ENCODE data around the gene MRPL51. TPM values are rescaled to one million over a fixed set of nuclear protein-coding genes. Genes with fewer than 3 reads are reported as not detected.
A peak's percentile ranks its signal among the peaks of the same experiment; 100 is the strongest.
"Not testable (repeated sequence)": the region's sequence is repeated elsewhere in the genome, so short reads cannot be mapped to it uniquely, and the experiment has no call there.

The MRPL51 gene
- total RNA-seq, 1 donor from 2014 or later = 150 TPM

- DNase-seq (ENCODE audit: low spot score) = no peak
Observed at GRCh38 chr12:6489449-6489848, 3.6 kb downstream of the MRPL51 start.

DNA sequence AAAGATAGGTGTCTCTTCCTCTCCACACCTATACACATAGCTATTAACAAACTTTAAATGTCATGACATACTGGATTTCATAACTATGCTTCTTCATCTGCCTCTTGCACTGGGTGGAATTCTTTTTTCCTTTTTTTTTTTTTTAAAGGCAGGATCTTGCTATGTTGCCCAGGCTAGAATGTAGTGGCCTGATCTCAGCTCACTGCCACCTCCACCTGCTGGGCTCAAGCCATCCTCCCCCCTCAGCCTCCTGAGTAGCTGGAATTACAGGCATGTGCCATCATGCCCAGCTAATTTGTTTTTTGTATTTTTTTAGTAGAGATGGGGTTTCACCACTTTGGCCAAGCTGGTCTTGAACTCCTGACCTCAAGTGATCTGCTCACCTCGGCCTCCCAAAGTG lies 4.8 kb downstream of the MRPL51 start:
- DNase-seq (ENCODE audit: low spot score) = no peak

DNA sequence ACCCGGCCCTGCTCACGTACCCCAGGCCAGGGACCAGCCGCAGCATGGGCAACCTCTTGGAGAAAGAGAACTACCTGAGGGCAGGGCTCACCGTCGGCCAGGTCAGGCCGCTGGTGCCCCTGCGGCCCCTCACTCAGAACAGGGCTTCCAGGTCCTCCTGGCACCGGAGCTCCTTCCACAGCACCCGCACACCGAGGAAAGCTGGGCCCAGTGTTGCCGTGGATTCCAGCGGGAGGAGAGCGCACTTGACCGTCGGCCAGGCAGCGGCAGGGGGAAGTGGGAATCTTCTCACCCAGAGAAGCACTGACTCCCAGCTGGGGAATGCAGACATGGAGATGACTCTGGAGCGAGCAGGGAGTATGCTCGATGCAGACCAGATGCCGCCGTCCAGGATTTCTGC lies 14.6 kb downstream of the MRPL51 start:
- DNase-seq (ENCODE audit: low spot score) = no peak

DNA sequence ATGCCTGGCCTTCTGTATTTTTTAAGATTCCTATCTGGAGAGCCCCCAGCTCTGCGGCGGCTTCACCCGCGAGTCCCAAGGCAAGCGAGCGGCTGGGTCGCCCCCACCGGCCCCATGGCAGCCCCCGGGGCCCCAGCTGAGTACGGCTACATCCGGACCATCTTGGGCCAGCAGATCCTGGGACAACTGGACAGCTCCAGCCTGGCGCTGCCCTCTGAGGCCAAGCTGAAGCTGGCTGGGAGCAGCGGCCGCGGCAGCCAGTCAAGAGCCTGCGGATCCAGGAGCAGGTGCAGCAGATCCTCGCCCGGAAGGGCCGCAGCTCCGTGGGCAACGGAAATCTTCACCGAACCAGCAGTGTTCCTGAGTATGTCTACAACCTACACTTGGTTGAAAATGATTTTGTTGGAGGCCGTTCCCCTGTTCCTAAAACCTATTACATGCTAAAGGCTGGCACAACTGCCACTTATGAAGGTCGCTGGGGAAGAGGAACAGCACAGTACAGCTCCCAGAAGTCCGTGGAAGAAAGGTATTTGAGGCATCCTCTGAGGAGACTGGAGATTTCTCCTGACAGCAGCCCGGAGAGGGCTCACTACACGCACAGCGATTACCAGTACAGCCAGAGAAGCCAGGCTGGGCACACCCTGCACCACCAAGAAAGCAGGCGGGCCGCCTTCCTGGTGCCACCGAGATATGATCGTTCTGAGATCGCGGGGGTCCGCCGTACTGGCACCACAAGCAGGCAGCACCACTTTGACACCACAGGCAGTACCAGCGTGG lies 15.3 kb downstream of the MRPL51 start:
- DNase-seq (ENCODE audit: low spot score) = not testable (repeated sequence)

- DNase-seq (ENCODE audit: low spot score) = no peak
Observed at GRCh38 chr12:6476489-6476888, 16.6 kb downstream of the MRPL51 start.

DNA sequence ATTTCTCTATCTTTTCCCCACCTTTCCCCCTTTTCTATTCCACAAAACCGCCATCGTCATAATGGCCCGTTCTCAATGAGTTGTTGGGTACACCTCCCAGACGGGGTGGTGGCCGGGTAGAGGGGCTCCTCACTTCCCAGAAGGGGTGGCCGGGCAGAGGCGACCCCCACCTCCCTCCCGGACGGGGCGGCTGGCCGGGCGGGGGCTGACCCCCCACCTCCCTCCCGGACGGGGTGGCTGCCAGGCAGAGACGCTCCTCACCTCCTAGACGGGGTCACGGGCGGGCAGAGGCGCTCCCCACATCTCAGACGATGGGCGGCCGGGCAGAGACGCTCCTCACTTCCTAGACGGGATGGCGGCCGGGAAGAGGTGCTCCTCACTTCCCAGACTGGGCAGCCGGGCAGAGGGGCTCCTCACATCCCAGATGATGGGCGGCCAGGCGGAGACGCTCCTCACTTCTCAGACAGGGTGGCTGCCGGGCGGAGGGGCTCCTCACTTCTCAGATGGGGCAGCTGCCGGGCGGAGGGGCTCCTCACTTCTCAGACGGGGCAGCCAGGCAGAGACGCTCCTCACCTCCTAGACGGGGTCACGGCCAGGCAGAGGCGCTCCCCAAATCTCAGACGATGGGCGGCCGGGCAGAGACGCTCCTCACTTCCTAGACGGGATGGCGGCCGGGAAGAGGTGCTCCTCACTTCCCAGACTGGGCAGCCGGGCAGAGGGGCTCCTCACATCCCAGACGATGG lies 17.7 kb downstream of the MRPL51 start:
- not testable (repeated sequence) for DNase-seq (ENCODE audit: low spot score)

DNA sequence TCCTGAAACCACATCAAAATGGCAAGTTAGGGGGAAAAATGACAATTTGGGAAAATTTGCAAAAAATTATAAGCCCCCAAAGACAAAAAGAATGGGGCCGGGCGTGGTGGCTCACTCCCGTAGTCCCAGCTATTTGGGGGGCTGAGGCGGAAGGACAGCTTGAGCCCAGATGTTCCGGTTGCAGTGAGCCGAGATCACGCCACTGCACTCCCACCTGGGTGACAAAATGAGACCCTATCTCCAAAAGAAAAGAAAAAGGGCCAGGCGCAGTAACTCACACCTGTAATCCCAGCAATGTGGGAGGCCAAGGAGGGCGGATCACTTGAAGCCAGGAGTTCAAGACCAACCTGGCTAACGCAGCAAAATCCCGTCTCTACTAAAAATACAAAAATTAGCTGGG lies 20.6 kb downstream of the MRPL51 start:
- DNase-seq (ENCODE audit: low spot score) = no peak

DNA sequence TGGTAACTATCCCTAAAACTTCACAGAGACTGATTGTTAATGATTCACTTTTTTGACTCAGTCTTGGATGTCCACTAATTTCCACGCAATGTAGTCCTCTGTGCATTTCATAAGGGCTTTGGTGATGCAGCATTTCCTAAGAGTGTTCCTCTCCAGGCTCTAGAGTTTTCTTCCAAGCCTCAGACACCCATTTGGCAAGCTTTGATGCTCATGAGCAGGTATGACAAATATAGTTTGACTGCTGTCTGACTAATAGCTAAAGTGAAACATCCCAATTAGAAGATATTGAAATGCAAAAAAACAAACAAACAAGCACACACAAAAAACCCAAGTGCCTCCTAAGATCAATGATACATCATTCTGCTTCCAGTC lies 21.1 kb downstream of the MRPL51 start:
- DNase-seq (ENCODE audit: low spot score) = no peak

DNA sequence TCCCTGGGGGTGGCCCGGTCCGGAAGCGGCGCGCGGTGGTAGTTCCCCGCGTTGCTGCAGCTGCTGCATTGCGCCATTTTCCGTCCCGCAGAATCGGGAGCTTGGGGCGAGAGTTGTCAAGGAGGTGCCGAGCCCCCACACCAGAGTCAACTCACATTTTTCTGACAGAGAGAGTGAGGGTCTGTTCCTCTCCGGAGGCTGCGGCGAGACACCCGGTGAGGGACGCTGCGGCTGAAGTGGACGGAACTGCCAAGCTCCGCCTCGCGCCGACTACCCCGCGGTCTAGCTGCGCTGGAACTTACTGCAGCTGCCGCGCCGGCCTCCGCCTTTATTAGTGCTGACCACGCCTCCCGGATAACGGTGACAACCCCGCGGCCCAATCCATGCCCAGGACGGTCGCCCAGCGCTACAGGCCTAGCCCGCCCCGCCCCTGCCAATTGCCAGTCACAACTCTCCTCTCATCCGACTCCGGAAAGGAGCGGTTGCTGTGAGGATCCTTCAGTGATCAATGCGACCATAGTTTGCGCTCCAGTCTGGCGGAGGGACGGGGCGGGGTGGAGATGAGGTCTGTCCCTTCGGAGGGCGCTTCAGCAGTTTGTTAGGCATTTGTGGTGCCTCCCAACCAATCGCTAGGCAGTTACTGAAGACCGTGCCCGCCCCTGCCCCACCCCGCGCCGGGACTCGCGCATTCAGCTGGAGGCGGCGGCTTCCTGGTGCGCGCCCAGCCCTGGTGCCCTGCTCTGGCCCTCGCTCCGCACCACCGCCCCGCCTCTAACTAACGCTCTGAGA lies 22.5 kb downstream of the MRPL51 start, which contains the start of gene VAMP1:
TSS of gene VAMP1 (minus strand) at position 303 of the 789 bp plus-strand sequence. CDS start at position 157, 146 bp downstream.
- peak; percentile 97 for DNase-seq (ENCODE audit: low spot score)

DNA sequence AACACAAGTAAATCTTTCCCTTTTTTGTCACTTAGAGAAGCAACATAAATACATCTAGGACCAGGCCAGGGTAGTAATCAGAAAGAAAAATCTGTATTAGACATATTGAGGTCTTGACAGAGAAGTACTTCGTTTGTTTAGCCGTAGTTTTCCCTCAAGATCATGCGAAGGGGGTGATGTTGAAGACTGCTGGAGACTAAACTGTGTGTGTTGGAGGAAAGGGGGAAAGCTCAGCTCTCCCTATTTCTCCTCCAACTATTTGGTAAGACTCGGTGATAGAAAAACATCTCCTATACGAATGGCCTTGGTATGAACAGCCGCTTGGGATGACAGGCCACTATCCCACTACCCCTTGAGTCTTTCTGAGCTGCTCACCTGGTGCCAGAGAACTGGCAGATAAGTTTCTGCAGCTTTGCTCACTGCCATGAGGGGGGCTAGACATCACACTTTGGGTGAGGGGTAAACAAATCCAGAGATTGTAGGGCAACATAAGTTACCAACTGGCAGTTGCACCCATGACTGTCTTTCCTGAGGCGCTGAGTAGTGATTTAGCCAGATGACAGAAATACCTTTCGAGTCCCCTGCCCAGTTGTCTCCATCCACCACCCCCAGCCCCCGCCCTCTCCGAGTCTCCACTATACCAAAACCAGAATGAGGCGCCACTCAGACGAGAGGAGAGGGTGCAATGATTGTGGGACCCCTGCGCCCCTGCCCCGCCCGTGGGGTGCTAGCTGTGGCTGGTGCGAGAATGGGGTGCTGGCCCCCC lies 23.3 kb downstream of the MRPL51 start:
- no peak for DNase-seq (ENCODE audit: low spot score)

GRCh38 chr12:6469092-6469491 lies 24.0 kb downstream of the MRPL51 start:
- no peak for DNase-seq (ENCODE audit: low spot score)

DNA sequence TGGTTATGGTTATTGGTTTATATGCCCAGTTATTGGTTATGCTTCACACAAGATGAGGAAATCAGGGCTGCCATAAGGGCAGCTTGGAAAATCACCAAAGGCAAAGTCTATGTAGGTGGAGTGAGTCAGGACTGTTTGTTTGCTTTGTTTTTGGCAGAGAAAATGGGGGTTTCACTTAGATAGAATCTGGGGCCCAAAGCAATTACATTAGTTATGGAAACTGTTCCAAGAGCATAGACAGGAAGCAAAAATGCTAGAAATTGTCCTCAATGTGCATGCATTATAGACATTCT lies 24.8 kb downstream of the MRPL51 start:
- DNase-seq (ENCODE audit: low spot score) = no peak

- not testable (repeated sequence) for DNase-seq (ENCODE audit: low spot score)
Observed at GRCh38 chr12:6467571-6468282, 25.3 kb downstream of the MRPL51 start.

DNA sequence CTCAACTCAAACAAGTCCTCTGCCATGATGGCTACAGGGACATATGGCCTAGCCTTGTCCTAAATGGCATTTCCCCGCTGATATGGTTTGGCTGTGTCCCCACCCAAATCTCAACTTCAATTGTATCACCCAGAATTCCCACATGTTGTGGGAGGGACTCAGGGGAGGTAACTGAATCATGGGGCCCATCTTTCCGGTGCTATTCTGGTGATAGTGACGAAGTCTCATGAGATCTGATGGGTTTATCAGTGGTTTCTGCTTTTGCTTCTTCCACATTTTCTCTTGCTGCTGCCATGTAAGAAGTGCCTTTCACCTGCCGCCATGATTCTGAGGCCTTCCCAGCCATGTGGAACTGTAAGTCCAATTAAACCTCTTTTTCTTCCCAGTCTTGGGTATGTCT lies 26.3 kb downstream of the MRPL51 start:
- DNase-seq (ENCODE audit: low spot score) = not testable (repeated sequence)

GRCh38 chr12:6466184-6466573 lies 26.9 kb downstream of the MRPL51 start:
- no peak for DNase-seq (ENCODE audit: low spot score)

GRCh38 chr12:6465467-6466183 lies 27.4 kb downstream of the MRPL51 start:
- DNase-seq (ENCODE audit: low spot score) = peak; percentile 75

- DNase-seq (ENCODE audit: low spot score) = no peak
Observed at GRCh38 chr12:6464531-6464930, 28.5 kb downstream of the MRPL51 start.

- DNase-seq (ENCODE audit: low spot score) = no peak
Observed at GRCh38 chr12:6463858-6464257, 29.2 kb downstream of the MRPL51 start.

DNA sequence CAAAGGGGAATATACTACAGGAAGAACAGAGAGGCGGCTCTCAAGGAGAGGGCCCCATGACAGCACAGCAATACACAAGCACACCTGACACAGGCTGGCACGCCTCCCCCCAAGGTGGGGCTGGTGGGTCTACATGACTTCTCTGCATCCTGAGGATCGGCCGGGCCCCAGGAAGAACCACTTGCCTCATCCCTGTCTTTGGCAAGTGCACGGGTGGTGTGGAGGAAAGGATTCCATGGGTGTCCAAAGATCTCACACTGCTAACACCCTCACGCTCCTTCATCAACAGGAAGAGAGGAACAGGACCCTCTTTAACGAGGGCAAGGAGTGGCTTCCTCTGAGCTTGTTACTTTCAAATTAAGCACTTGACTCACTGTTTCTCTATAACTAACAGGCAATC lies 29.8 kb downstream of the MRPL51 start:
- DNase-seq (ENCODE audit: low spot score) = no peak

GRCh38 chr12:6462234-6462995 lies 30.6 kb downstream of the MRPL51 start:
- no peak for DNase-seq (ENCODE audit: low spot score)

Measured in ureter (tissue), 1 donor.